DND-41 (cell line): ENCODE results near the gene POU2F1.

ENCODE experiments used
- ATAC-seq: fragments of 200-7000 bp; cut with Tn5 transposase; 3 replicates; pipeline ENCODE4 v1.9.1; 2021; ENCODE audit warnings: low read depth; ENCODE audit not compliant: insufficient read depth
- DNase-seq: peaks from one replicate; pipeline ENCODE4 v3.0.0-alpha.2; 2020
- H2AFZ ChIP-seq: 2 replicates; pipeline ENCODE4 v1.6.0; 2012; ENCODE audit warnings: low read depth, low read length
- H3K27ac ChIP-seq: 2 replicates; pipeline ENCODE4 v1.5.1; 2012; ENCODE audit warnings: low read length, inconsistent platforms
- H3K27me3 ChIP-seq: fragments of 200-600 bp; sonication (generic); 2 replicates; pipeline ENCODE4 v1.6.0; 2012; ENCODE audit warnings: low read length, mild to moderate bottlenecking, inconsistent platforms; ENCODE audit not compliant: insufficient read depth, poor library complexity
- H3K36me3 ChIP-seq: 2 replicates; pipeline ENCODE4 v1.5.1; 2012; ENCODE audit warnings: low read length, inconsistent platforms; ENCODE audit not compliant: insufficient read depth
- H3K4me1 ChIP-seq: 2 replicates; pipeline ENCODE4 v1.5.1; 2012; ENCODE audit warnings: mild to moderate bottlenecking, low read length; ENCODE audit not compliant: insufficient read depth
- H3K4me2 ChIP-seq: 2 replicates; pipeline ENCODE4 v1.6.0; 2012; ENCODE audit warnings: mild to moderate bottlenecking, moderate library complexity, low read length, inconsistent platforms; ENCODE audit not compliant: insufficient read depth
- H3K4me3 ChIP-seq, 2 experiments: fragments of 200-600 bp in 1 of 2; shearing (Covaris generic) in 1 of 2; 2 replicates each; pipeline ENCODE4 v1.5.1; 2012 to 2016; ENCODE audit warnings: inconsistent platforms in 2 of 2, low read length in 2 of 2, mild to moderate bottlenecking in 2 of 2, low read depth in 1 of 2, moderate library complexity in 1 of 2
- H3K79me2 ChIP-seq: 2 replicates; pipeline ENCODE4 v1.6.0; 2012; ENCODE audit warnings: low read length, inconsistent platforms; ENCODE audit not compliant: insufficient read depth
- H3K9ac ChIP-seq: 2 replicates; pipeline ENCODE4 v1.6.0; 2012; ENCODE audit warnings: low read depth, mild to moderate bottlenecking, inconsistent platforms, low read length, moderate library complexity
- H3K9me3 ChIP-seq: 2 replicates; pipeline ENCODE4 v1.5.1; 2012; ENCODE audit warnings: low read length, moderate library complexity, mild to moderate bottlenecking, inconsistent platforms; ENCODE audit not compliant: insufficient read depth, severe bottlenecking
- H4K20me1 ChIP-seq: 2 replicates; pipeline ENCODE4 v1.6.0; 2012; ENCODE audit warnings: low read length; ENCODE audit not compliant: insufficient read depth
- EZH2 ChIP-seq: IDR thresholded peaks from 3 replicates; pipeline ENCODE4 v1.6.1; 2012; ENCODE audit warnings: borderline replicate concordance, low read depth, mild to moderate bottlenecking, moderate library complexity, low read length, inconsistent platforms; ENCODE audit not compliant: severe bottlenecking
- TF ChIP-seq, protein P1 (sequence below): IDR thresholded peaks from 2 replicates; pipeline ENCODE4 v1.5.1; 2012; ENCODE audit warnings: borderline replicate concordance, low read length, moderate library complexity, mild to moderate bottlenecking; ENCODE audit not compliant: poor library complexity, severe bottlenecking; ENCODE audit errors: extremely low read depth

The POU2F1 gene

DNA sequence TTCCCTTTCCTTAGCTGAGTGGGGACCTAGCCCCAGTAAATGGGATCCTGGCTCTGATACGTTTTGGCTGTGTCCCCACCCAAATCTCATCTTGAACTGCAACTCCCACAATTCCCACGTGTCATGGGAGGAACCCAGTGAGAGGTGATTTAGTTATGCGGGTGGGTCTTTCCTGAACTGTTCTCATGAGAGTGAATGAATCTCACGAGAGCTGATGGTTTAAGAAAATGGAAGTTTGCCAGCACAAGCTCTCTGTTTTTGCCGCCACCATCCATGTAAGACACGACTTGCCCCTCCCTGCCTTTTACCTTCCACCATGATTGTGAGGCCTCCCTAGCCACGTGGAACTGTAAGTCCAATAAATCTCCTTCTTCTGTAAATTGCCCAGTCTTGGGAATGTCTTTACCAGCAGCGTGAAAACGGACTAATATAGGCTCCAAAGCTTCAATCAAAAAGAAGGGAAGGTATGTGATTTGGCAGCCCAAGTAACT, 29.9 kb upstream of the POU2F1 start:
- no peaks in the 10 kb centered on the region for H3K9me3 ChIP-seq
- no peaks in the 10 kb centered on the region for H3K27me3 ChIP-seq
- no peak for TF ChIP-seq EZH2
- TF ChIP-seq, protein P1, sequence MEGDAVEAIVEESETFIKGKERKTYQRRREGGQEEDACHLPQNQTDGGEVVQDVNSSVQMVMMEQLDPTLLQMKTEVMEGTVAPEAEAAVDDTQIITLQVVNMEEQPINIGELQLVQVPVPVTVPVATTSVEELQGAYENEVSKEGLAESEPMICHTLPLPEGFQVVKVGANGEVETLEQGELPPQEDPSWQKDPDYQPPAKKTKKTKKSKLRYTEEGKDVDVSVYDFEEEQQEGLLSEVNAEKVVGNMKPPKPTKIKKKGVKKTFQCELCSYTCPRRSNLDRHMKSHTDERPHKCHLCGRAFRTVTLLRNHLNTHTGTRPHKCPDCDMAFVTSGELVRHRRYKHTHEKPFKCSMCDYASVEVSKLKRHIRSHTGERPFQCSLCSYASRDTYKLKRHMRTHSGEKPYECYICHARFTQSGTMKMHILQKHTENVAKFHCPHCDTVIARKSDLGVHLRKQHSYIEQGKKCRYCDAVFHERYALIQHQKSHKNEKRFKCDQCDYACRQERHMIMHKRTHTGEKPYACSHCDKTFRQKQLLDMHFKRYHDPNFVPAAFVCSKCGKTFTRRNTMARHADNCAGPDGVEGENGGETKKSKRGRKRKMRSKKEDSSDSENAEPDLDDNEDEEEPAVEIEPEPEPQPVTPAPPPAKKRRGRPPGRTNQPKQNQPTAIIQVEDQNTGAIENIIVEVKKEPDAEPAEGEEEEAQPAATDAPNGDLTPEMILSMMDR, result no peak
- no peak overlapping the region for H3K27ac ChIP-seq
- no peak overlapping the region for H3K9ac ChIP-seq
- no peak overlapping the region for H3K4me3 ChIP-seq
- no peak overlapping the region for H2AFZ ChIP-seq
- no peak overlapping the region for H3K4me2 ChIP-seq
- H3K36me3 ChIP-seq, result no peaks in the 10 kb centered on the region
- no peaks in the 10 kb centered on the region for H3K4me1 ChIP-seq
- ATAC-seq, result no peak
- no peaks in the 10 kb centered on the region for H4K20me1 ChIP-seq
- H3K79me2 ChIP-seq, result no peaks in the 10 kb centered on the region
- DNase-seq, result no peak

DNA sequence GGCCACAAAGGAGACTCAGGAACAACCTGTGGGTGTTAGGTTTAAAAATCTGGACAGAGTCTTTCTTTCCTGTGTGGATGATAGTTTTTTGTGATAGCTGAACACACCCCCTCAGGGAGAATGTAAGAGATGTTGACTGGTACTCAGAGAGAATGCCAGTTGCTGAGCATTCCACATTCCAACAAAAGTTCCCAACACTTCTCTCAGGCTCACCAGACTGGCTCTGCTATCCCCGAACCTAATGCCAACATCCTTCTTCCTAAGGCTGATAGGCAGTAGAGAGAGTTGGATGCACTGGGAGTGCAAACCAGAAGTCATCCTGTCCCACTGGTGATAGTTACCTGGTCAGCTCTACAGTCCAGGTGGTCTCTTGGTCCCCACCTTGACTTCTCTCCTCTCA, 28.7 kb upstream of the POU2F1 start:
- no peaks in the 10 kb centered on the region for H3K9me3 ChIP-seq
- H3K9ac ChIP-seq, result no peak overlapping the region
- H3K4me1 ChIP-seq, result no peaks in the 10 kb centered on the region
- no peak overlapping the region for H3K4me3 ChIP-seq
- no peak overlapping the region for H2AFZ ChIP-seq
- H3K79me2 ChIP-seq, result no peaks in the 10 kb centered on the region
- no peak overlapping the region for H3K4me2 ChIP-seq
- no peak overlapping the region for H3K27ac ChIP-seq
- no peak for ATAC-seq
- H3K36me3 ChIP-seq, result no peaks in the 10 kb centered on the region
- no peaks in the 10 kb centered on the region for H3K27me3 ChIP-seq
- H4K20me1 ChIP-seq, result no peaks in the 10 kb centered on the region
- TF ChIP-seq, protein P1, result no peak
- TF ChIP-seq EZH2, result no peak
- no peak for DNase-seq

DNA sequence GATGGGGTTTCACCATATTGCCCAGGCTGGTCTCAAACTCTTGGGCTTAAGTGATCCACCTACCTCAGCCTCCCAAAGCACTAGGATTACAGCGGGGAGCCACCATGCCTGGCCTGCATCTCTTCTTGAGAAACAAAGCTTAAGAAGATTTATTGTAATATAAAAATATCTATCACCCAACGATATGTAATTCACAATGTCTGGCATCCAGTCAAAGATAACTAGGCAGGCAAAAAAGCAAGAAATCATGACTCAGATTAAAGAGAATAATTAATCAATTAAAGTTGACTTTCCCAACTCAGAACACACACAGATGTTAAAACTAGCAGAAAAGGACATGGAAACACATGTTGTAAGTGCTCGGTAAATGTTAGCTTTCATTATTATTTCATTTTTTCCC, 26.5 kb upstream of the POU2F1 start:
- H3K27me3 ChIP-seq, result no peaks in the 10 kb centered on the region
- DNase-seq, result no peak
- H3K4me1 ChIP-seq, result no peaks in the 10 kb centered on the region
- no peak overlapping the region for H3K4me2 ChIP-seq
- no peak for ATAC-seq
- TF ChIP-seq, protein P1, result no peak
- TF ChIP-seq EZH2, result no peak
- H3K79me2 ChIP-seq, result no peaks in the 10 kb centered on the region
- H4K20me1 ChIP-seq, result no peaks in the 10 kb centered on the region
- no peaks in the 10 kb centered on the region for H3K36me3 ChIP-seq
- H3K27ac ChIP-seq, result no peak overlapping the region
- no peak overlapping the region for H3K4me3 ChIP-seq
- H3K9me3 ChIP-seq, result no peaks in the 10 kb centered on the region
- no peak overlapping the region for H3K9ac ChIP-seq
- H2AFZ ChIP-seq, result no peak overlapping the region

DNA sequence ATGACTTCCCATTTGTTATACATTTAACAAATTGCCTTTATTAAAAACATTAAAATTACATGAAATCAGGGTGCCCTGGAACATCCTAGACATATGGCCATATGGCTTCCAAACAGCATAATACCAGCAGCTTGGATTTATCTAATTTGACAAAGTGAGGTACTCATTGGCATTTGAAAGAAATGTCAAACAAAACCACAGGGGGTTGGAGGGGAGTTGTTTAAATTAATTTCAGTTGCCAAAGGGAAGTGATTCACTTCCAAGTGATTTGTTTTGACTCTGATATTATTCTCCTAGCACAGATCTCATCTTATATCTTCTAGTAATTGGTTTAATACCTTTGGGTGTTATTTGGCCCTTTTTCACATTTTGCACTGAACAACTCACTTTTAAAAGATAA, 24.5 kb upstream of the POU2F1 start:
- no peak for DNase-seq
- ATAC-seq, result no peak
- Histone ChIP-seq H2AFZ (no peak overlapping the region), H3K27me3 (no peaks in the 10 kb centered on the region), H3K9ac (no peak overlapping the region), H4K20me1 (no peaks in the 10 kb centered on the region), H3K4me1 (no peaks in the 10 kb centered on the region), H3K4me3 (no peak overlapping the region), H3K4me2 (no peak overlapping the region), H3K36me3 (no peaks in the 10 kb centered on the region), H3K79me2 (no peaks in the 10 kb centered on the region), H3K27ac (no peak overlapping the region), H3K9me3 (no peaks in the 10 kb centered on the region)
- TF ChIP-seq, protein P1, result no peak
- no peak for TF ChIP-seq EZH2
